ENCODE results near the gene ASH1L. TPM values are rescaled to one million over a fixed set of nuclear protein-coding genes. Genes with fewer than 3 reads are reported as not detected.
"Not testable (repeated sequence)": the region's sequence is repeated elsewhere in the genome, so short reads cannot be mapped to it uniquely, and the experiment has no call there.

The ASH1L gene
- total RNA-seq, 1 donor from 2014 or later = 36.0 TPM

- no peak for DNase-seq (ENCODE audit: low spot score)
Measured at GRCh38 chr1:155504207-155504606, 58.4 kb downstream of the ASH1L start.

DNA sequence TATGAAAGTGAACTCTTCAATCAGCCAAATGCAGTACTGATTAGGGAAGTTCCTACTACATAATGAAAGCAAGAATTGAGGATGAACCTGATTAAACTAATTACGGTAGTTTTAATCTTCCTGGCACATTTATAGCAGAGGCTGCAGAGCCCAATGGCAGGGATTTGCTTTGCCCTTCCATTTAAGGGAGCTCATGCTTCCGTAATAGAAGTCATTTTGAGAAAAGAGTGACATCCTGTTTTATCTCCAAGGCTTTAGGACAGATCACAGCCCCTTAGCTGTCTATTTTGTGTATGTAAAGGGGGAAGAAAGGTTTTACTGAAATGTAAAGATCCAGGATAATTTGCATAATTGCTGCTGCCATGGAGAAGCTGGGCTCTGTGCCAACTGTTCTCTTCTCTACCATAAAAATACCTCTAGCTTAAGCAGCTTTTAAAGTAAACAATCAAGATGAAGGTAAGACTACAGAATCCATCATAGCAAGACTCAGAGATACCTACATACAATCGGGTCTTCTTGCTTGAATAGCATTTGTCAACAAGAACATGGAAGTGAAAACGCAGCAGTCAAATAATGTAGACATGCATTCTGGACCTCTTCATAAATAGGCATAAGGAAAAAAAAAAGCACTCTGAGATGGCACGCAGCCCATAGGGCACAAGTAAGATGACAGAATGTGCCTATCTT is 62.5 kb downstream of the ASH1L start:
- H3K9me3 Mint-ChIP-seq (ENCODE audit: low read depth) = no peaks in the 10 kb centered on the region
- TF ChIP-seq CTCF (IDR thresholded peaks at IDR 0.05) = no peak
- H3K4me1 Mint-ChIP-seq (ENCODE audit: low read depth) = peaks cover 15% of the 10 kb centered on the region
- H3K4me3 Mint-ChIP-seq (ENCODE audit: unreplicated experiment) = no peak overlapping the region
- H3K27me3 Mint-ChIP-seq (ENCODE audit: low read depth) = no peaks in the 10 kb centered on the region
- peaks cover 3% of the 10 kb centered on the region for H3K36me3 Mint-ChIP-seq (ENCODE audit: low read depth)
- no peak for DNase-seq (ENCODE audit: low spot score)
- H3K27ac Mint-ChIP-seq (ENCODE audit: unreplicated experiment) = no peak overlapping the region

More at GRCh38 chr1:155504207-155504606, 58.4 kb downstream of the ASH1L start:
- peak; percentile 75 for TF ChIP-seq CTCF (IDR thresholded peaks at IDR 0.05)
- no peak overlapping the region for H3K27ac Mint-ChIP-seq (ENCODE audit: unreplicated experiment)
- H3K4me3 Mint-ChIP-seq (ENCODE audit: unreplicated experiment) = no peak overlapping the region
- H3K9me3 Mint-ChIP-seq (ENCODE audit: low read depth) = no peaks in the 10 kb centered on the region
- peaks cover 24% of the 10 kb centered on the region for H3K4me1 Mint-ChIP-seq (ENCODE audit: low read depth)
- no peaks in the 10 kb centered on the region for H3K27me3 Mint-ChIP-seq (ENCODE audit: low read depth)
- H3K36me3 Mint-ChIP-seq (ENCODE audit: low read depth) = no peaks in the 10 kb centered on the region

DNA sequence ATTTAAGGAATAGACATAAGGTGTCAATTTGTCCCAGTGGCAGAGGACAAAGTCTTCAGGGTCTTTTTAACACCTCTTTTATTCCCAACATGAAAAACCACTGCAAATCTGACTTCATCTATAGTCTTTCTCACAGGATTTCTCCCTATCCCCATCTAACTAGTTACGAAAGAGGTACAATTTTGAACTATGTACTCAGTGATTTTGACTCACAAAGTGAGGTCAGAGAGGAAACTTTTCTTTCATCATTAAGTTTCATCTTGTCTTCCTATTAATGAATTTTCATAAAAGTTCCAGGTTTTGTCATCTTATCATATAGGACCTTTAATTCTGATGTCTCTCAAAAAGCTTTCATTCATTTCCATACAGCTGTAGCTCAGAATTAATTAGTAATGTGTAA is 63.3 kb downstream of the ASH1L start:
- H3K9me3 Mint-ChIP-seq (ENCODE audit: low read depth) = no peaks in the 10 kb centered on the region
- H3K27me3 Mint-ChIP-seq (ENCODE audit: low read depth) = no peaks in the 10 kb centered on the region
- DNase-seq (ENCODE audit: low spot score) = no peak
- no peak overlapping the region for H3K27ac Mint-ChIP-seq (ENCODE audit: unreplicated experiment)
- H3K36me3 Mint-ChIP-seq (ENCODE audit: low read depth) = peaks cover 3% of the 10 kb centered on the region
- peaks cover 15% of the 10 kb centered on the region for H3K4me1 Mint-ChIP-seq (ENCODE audit: low read depth)
- TF ChIP-seq CTCF (IDR thresholded peaks at IDR 0.05) = no peak
- H3K4me3 Mint-ChIP-seq (ENCODE audit: unreplicated experiment) = no peak overlapping the region

DNA sequence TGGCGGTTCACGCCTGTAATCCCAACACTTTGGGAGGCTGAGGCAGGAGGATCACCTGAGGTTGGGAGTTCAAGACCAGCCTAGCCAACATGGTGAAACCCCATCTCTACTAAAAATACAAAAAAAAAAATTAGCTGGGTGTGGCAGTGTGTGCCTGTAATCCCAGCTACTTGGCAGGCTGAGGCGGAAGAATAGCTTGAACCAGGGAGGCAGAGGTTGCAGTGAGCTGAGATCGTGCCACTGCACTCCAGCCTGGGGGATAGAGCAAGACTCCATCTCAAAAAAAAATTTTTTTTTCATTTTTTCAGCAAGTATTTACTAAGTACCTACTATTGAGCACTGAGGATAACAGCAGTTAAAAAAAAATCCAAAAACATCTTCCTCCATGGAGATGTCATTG is 69.0 kb downstream of the ASH1L start:
- H3K9me3 Mint-ChIP-seq (ENCODE audit: low read depth); DNase-seq (ENCODE audit: low spot score); H3K27me3 Mint-ChIP-seq (ENCODE audit: low read depth); H3K27ac Mint-ChIP-seq (ENCODE audit: unreplicated experiment); H3K4me1 Mint-ChIP-seq (ENCODE audit: low read depth); H3K4me3 Mint-ChIP-seq (ENCODE audit: unreplicated experiment); H3K36me3 Mint-ChIP-seq (ENCODE audit: low read depth): not testable (repeated sequence)

DNA sequence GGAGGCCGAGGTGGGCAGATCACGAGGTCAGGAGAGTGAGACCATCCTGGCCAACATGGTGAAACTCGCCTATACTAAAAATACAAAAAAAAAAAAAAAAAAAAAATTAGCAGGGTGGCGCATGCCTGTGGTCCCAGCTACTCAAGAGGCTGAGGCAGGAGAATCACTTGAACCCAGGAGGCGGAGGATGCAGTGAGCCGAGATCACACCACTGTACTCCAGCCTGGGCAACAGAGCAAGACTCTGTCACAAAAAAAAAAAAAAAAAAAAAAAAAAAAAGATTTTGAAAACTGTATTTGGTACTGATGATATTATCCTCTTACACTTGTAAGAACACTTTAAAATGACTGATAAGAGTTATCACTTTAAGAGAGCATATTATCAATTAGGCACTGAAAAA is 74.2 kb downstream of the ASH1L start:
- not testable (repeated sequence) for H3K36me3 Mint-ChIP-seq (ENCODE audit: low read depth); H3K4me3 Mint-ChIP-seq (ENCODE audit: unreplicated experiment); H3K27ac Mint-ChIP-seq (ENCODE audit: unreplicated experiment); DNase-seq (ENCODE audit: low spot score); H3K27me3 Mint-ChIP-seq (ENCODE audit: low read depth); H3K9me3 Mint-ChIP-seq (ENCODE audit: low read depth)
- peaks cover 11% of the 10 kb centered on the region for H3K4me1 Mint-ChIP-seq (ENCODE audit: low read depth)

DNA sequence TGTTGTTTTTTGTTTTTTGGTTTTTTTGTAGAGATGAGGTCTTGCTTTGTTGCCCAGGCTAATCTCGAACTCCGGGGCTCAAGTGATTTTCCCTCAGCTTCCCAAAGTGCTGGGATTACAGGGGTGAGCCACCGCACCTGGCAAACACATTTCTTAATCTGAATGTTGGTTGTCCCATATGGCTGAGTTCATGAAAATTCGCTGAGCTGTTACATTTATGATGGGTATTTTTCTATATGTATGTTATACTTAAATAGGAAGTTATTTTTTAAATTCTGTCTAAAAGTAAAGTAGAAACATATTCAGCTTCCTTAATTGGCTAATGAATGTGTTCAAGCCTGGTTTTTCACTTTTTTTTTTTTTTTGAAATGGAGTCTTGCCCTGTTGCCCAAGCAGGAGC is 75.1 kb downstream of the ASH1L start:
- no peak overlapping the region for H3K4me3 Mint-ChIP-seq (ENCODE audit: unreplicated experiment)
- TF ChIP-seq CTCF (IDR thresholded peaks at IDR 0.05) = no peak
- peaks cover 2% of the 10 kb centered on the region for H3K36me3 Mint-ChIP-seq (ENCODE audit: low read depth)
- no peak overlapping the region for H3K27ac Mint-ChIP-seq (ENCODE audit: unreplicated experiment)
- peaks cover 11% of the 10 kb centered on the region for H3K4me1 Mint-ChIP-seq (ENCODE audit: low read depth)
- H3K27me3 Mint-ChIP-seq (ENCODE audit: low read depth) = no peaks in the 10 kb centered on the region
- no peak for DNase-seq (ENCODE audit: low spot score)
- no peaks in the 10 kb centered on the region for H3K9me3 Mint-ChIP-seq (ENCODE audit: low read depth)

GRCh38 chr1:155486952-155487351 is 75.7 kb downstream of the ASH1L start:
- not testable (repeated sequence) for H3K4me3 Mint-ChIP-seq (ENCODE audit: unreplicated experiment); H3K9me3 Mint-ChIP-seq (ENCODE audit: low read depth); DNase-seq (ENCODE audit: low spot score)

More at GRCh38 chr1:155486952-155487351, 75.7 kb downstream of the ASH1L start:
- H3K27ac Mint-ChIP-seq (ENCODE audit: unreplicated experiment); H3K36me3 Mint-ChIP-seq (ENCODE audit: low read depth); H3K27me3 Mint-ChIP-seq (ENCODE audit: low read depth): not testable (repeated sequence)
- peaks cover 11% of the 10 kb centered on the region for H3K4me1 Mint-ChIP-seq (ENCODE audit: low read depth)
